HG03571 (cell line): Measurements from ENCODE around the gene PAGE2.
"Not testable (repeated sequence)": the region's sequence is repeated elsewhere in the genome, so short reads cannot be mapped to it uniquely, and the experiment has no call there.

Experiments
- ATAC-seq: cut with Tn5 transposase; IDR thresholded peaks from one replicate; pipeline ENCODE4 v1.9.1; 2021; ENCODE audit not compliant: unreplicated experiment

PAGE2 gene

GRCh38 chrX:55120761-55121358 is 32.0 kb downstream of the PAGE2 start:
- ATAC-seq: no peak

GRCh38 chrX:55123900-55124299 is 35.1 kb downstream of the PAGE2 start:
- no peak for ATAC-seq

DNA sequence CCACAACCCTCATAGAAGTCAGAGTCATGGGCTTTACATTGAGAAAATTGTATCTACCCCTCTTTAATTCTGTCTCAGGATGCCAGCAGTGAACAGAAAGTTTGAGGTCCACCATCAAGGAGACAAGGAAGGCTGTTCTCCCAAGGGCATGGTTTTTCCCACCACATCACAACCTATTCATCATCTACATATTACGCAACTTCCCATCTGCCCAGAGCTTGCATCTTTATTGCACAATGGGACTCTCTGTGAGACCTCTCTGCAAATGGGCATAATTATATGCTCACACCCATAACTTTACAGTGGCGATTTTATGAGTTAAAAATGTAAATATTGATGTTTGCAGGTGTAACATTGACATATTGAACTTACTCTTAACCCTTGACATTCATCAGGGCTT is 38.9 kb downstream of the PAGE2 start:
- no peak for ATAC-seq

- no peak for ATAC-seq
Observed at GRCh38 chrX:55129361-55129760, 40.5 kb downstream of the PAGE2 start.

GRCh38 chrX:55130481-55130880 is 41.7 kb downstream of the PAGE2 start:
- no peak for ATAC-seq

DNA sequence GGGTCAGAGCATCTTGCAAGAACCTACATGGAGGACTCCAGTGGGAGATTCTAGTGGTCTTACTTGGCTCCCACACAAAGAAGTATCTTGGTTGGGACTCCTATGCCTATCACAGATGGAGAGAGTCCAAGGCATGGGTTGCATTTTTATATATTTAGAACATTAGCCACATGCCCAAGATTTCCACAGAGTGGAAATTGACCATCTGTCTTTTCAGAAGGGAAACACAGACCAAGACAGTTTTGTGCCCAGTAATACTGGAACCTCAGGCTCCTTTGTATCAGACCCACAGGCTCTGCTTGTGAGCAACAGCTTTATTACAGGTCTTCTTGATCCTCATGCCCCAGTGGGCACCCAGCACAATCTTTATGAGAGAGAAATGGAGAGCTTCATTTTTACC is 43.6 kb downstream of the PAGE2 start:
- no peak for ATAC-seq

DNA sequence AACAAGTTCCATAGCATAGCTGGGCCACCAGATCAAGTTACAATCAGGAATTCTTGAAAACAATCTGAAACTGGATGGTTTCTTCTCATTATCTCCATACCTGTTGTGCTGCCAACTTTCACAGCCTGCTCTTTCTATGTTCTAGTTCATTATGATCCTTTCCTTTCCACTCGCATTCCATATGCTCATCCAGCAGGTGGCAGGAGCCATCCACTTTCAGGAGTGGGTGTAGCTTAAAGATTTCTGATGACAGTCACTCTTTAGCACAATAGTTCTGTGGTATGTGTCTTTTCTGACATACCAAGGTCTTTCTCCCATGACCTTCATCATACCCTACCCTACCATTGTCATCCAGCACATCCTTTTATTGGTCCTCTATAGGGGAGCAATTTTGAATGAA is 46.4 kb downstream of the PAGE2 start:
- no peak for ATAC-seq

GRCh38 chrX:55140800-55141199 is 52.0 kb downstream of the PAGE2 start:
- not testable (repeated sequence) for ATAC-seq
